Activated CD4-positive, alpha-beta T cell treated with anti-CD3 and anti-CD28 coated beads for 24 hours (primary cell): Measurements from ENCODE around the gene DNAH2.

Experiments used
- DNase-seq, 2 donors: peaks; one replicate each; pipeline ENCODE4 v3.0.0-alpha.2; 2020; ENCODE audit warnings: low read depth in 2 of 2

The DNAH2 gene

GRCh38 chr17:7721612-7722011, 4.1 kb downstream of the DNAH2 start:
- DNase-seq = no peak

GRCh38 chr17:7727886-7728285, 10.3 kb downstream of the DNAH2 start:
- no peak for DNase-seq

GRCh38 chr17:7729816-7730215, 12.3 kb downstream of the DNAH2 start:
- DNase-seq = no peak

- no peak for DNase-seq
Observed at GRCh38 chr17:7732981-7733539, 15.5 kb downstream of the DNAH2 start.

- DNase-seq = no peak
Observed at GRCh38 chr17:7737601-7738000, 20.1 kb downstream of the DNAH2 start.

DNA sequence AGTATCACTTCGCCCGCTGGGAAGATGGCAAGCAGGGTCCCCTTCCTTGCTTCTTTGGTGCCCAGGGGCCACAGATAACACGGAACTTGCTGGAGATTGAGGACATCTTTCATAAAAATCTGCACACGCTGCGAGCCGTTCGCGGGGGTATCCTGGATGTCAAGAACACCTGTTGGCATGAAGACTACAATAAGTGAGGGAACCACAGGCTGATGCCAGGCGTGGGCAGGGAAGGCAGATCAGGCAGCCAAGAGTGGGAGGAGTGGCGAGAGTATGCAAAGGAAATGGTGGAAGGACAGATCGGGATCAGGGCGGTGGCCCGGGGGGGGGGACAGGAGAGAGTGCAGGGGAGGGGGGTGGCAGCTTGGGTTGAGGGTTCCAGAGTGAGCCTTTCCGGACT, 22.2 kb downstream of the DNAH2 start:
- no peak for DNase-seq

GRCh38 chr17:7740481-7741001, 23.0 kb downstream of the DNAH2 start:
- no peak for DNase-seq

DNA sequence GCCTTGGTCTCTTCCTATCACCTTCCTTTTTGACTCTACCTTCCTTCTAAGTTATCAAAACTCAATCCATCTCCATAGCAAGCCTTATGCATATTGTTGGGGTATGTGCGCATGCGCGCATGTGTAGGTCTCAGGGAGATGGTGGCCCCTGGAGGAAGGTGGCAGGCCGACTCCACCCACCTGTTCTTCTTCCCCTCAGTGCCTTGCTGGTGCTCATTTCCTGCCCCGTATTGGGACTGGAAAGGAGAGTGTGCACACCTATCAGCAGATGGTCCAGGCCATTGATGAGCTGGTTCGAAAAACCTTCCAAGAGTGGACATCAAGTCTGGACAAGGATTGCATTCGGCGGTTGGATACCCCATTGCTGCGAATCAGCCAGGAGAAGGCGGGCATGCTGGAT, 25.2 kb downstream of the DNAH2 start:
- no peak for DNase-seq

DNA sequence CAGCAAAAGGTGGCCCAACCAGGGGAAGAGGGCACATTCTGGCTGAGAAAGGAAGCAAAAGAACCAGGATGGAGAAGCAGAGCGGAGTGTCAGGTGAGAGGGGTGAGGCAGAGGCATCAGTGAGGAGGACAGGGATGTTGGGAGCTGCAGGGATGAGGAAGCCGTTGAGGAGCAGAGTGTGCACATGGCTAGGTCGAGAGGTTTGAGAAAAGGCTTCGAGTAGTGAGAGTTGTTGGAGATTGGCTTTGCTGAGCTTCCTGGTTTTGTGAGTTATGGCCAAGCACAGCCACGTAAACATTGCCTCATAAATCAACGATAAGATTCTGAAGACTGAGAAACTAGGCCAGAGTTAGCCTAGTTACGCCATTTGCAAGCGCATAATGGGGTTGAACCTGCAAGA, 26.9 kb downstream of the DNAH2 start:
- no peak for DNase-seq

DNA sequence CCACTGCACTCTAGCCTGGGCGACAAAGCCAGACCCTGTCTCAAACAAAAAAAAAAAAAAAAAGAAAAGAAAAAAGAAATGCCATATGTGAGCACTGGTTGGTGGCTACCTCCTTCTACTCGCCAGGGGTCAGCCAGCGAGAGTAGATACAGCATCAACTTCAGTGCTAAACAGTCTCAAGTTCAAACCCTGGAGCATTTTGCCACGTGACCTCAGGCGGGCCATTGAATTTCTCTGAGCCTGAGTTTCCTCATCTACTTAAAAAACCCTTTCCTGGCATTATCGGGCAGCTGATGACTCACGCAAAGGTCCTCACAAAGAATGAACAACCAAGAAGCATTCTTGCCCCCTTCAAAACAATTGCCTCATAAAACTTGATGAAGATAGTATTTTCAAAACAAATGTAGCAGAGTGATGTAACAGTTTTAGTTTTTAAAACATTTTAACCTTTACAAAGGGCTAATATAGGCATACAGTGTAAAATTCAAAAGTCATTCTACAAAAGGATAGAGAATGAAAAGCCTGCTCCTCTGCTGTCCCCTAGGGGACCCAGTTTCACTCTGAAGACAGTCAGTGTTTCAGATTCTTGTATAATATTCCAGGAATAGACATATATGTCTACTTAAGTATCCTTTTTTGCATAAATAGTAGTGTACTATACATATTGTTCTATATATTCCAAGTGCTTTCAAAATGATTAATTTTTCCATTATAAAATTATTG, 28.4 kb downstream of the DNAH2 start:
- no peak for DNase-seq

DNA sequence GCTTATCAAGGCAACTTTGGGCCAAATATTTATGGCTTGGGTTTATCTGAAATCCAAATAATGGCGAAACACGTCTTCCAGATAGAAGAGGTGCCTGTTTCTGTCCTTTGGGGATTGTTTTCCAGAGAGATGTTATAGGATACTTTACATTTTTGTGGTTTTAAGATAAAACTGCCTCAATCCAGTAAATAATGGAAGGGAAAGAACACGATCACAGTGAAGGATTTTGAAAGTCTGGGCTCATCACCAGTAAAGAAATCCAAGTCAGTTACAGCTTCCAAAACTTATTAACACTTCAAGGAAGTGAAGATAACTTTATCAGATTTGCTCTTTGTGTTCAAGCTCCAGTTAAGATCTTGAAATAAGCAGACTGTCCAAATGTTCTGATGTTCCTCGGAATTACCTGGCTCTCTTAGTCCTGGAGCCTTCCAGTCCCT, 30.1 kb downstream of the DNAH2 start:
- DNase-seq = no peak

GRCh38 chr17:7748076-7748775, 30.7 kb downstream of the DNAH2 start:
- no peak for DNase-seq

GRCh38 chr17:7750321-7750821, 32.8 kb downstream of the DNAH2 start:
- no peak for DNase-seq

GRCh38 chr17:7754656-7755055, 37.1 kb downstream of the DNAH2 start:
- no peak for DNase-seq

- no peak for DNase-seq
Observed at GRCh38 chr17:7755095-7755890, 37.7 kb downstream of the DNAH2 start.

DNA sequence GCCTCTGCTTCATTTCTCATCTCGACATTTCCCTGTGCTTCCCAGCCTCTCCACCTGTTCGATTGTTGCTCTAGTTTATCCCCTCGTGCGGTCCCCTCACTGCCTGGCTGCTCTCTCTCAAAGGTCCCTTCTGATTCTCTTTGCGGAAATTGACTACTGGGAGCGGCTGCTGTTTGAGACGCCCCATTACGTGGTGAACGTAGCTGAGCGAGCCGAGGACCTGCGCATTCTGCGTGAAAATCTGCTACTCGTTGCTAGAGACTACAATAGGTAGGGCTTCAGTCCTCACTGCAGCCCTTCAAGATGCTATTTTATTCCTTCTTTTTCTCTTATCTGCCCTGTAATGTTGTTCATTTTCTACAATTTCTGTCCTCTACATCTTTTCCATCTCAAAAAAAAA, 39.4 kb downstream of the DNAH2 start:
- no peak for DNase-seq

DNA sequence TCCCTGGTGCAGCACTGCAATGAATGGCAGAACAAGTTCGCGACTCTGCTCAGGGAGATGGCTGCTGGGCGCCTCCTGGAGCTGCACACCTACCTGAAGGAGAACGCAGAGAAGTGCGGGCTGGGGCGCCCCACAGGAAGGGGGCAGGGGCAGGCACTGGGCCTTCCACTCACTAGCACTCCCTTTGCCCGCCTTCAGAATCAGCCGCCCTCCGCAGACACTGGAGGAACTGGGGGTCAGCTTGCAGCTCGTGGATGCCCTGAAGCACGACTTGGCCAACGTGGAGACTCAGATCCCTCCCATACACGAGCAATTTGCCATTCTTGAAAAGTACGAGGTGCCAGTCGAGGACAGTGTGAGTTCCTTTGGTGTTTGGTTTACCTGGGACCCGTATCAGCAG, 46.4 kb downstream of the DNAH2 start:
- DNase-seq = no peak

DNA sequence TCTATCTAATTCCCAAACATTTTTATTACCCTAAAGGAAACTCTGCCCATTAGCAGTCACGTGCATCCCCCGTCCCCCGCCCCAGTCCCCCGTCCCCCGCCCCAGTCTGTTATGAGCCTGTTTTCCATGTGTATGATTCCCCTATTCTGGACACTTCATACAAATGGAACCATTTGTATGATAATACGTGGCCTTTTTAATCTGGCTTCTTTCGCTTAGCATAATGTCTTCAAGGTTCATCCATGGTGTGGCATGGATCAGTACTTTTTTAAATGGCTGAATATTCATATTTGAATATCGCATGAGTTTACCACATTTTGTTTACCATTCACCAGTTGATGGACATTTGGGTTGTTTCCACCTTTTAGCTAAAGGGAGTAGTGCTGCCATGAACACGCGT, 49.5 kb downstream of the DNAH2 start:
- DNase-seq = no peak

DNA sequence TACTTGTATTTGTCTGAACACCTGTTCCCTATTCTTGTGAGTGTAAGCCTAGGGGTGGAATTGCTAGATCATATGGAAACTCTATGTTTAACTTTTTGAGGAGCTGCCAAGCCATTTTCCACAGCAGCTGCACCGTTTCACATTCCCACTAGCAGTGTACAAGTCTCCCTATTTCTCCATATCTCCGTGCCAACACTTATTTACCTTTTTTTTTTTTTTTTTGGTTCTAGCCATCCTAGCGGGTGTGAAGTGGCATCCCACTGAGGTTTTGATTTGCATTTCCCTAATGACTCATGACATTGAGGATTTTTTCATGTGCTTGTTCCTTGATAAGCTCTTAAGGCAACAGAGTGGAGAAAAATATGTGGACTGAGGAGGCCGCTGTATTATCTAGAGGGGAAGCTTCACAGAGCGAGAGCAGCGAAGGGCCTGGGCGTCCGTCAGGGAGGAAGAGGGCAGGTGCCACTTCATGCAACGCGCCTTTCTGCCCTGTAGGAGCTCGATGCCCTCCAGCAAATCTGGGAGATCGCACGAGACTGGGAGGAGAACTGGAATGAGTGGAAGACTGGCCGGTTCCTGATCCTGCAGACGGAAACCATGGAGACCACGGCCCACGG, 50.0 kb downstream of the DNAH2 start:
- no peak for DNase-seq

GRCh38 chr17:7769854-7770253, 52.3 kb downstream of the DNAH2 start:
- no peak for DNase-seq

DNA sequence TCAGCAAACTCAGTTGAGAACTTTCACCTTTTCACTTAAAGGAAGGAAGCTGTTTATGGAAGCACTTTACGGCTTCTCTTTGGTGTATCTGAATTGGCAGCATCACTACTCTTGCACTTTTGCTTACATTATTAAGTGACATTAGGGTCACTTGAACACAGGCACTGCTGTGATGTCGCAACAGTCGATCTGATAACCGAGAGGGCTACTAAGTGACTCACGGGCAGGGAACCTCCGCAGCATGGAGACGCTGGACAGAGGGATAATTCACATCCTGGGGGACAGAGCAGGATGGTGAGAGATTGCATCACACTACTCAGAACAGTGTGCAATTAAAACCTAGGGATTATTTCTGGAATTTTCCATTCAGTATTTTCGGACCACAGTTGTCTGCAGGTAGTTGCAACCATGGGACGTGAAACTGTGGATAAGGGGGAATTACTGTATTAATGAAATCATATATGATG, 56.5 kb downstream of the DNAH2 start:
- DNase-seq = no peak
